ENCODE results near the gene TMEM150B.

DNA sequence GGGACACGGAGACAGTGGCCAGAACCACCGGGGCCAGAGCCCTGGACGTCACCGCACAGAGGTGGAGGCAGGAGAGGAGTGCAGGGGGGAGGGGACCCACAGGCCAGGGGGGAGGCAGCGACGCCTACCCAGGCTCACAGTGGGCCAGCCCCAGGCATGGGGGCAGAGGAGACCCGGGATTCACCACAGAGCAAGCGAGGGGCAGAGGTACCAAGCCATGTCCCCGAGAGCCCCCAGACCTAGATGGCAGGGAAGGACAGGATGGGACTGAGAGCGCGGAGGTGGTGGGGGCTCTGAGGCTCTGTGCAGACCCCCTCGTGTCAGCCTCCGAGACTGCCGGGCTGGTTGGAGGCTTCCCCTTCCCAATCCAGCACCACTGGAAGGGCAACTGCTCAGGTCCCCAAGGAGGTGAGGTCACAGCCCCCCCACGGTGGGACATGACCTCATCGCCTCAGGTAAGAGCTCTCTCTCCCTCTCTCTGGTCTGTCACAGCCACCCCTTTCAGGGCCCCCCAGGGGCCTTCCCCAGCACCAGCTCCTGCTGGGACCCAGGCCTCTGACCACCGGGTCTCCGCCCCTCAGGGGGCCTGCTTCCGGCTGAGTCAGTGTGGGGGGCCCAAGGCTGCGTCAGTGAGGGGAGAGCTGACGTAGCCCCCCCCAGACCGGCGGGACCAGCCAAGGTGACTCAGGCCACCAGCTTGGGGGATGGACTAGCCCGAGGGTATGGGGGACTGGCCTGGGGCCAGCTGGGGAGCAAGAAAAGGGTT is 47.4 kb upstream of the TMEM150B start:
- TF ChIP-seq, protein P1, sequence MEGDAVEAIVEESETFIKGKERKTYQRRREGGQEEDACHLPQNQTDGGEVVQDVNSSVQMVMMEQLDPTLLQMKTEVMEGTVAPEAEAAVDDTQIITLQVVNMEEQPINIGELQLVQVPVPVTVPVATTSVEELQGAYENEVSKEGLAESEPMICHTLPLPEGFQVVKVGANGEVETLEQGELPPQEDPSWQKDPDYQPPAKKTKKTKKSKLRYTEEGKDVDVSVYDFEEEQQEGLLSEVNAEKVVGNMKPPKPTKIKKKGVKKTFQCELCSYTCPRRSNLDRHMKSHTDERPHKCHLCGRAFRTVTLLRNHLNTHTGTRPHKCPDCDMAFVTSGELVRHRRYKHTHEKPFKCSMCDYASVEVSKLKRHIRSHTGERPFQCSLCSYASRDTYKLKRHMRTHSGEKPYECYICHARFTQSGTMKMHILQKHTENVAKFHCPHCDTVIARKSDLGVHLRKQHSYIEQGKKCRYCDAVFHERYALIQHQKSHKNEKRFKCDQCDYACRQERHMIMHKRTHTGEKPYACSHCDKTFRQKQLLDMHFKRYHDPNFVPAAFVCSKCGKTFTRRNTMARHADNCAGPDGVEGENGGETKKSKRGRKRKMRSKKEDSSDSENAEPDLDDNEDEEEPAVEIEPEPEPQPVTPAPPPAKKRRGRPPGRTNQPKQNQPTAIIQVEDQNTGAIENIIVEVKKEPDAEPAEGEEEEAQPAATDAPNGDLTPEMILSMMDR (IDR thresholded peaks at IDR 0.05; ENCODE audit: low read length), result no peak
- TF ChIP-seq EZH2 (IDR thresholded peaks at IDR 0.05; ENCODE audit: borderline replicate concordance, low read length), result no peak

All from OCI-LY1 (cell line).